A549 (cell line): ENCODE measurements around the gene MMP8. TPM values are rescaled to one million over a fixed set of nuclear protein-coding genes. Genes with fewer than 3 reads are reported as not detected.

Experiments
- ATAC-seq, 2 experiments: fragments of 200-7000 bp in 1 of 2; fragments of >200 bp in 1 of 2; cut with Nextera tagmentation in 1 of 2; cut with Tn5 transposase in 1 of 2; 3 replicates each; pipeline versions ENCODE4 v1.8.0 to v1.9.1; 2018 to 2020; ENCODE audit warnings: mild to moderate bottlenecking in 1 of 2, moderate library complexity in 1 of 2
- CTCF ChIA-PET: fragments of 300-600 bp; sonication (Branson Sonifier 250); formaldehyde crosslinking; extraction: SDS; loops from one replicate; lab custom pipeline; 2021; ENCODE audit warnings: antibody characterized with exemption, inconsistent platforms; lab: Yijun Ruan, JAX
- POLR2A ChIA-PET: fragments of 350-600 bp; formaldehyde crosslinking; extraction: SDS; loops from one replicate; lab custom pipeline; 2021; ENCODE audit warnings: antibody characterized with exemption, inconsistent platforms; lab: Yijun Ruan, JAX
- DNase-seq, 2 experiments: peaks; one replicate each; pipeline versions ENCODE4 v3.0.0 to v3.0.0-alpha.2; 2011 to 2016; ENCODE audit warnings: low read depth in 1 of 2, low spot score in 1 of 2
- FAIRE-seq: peaks from 2 replicates; lab custom pipeline; 2011; peaks lifted over from hg19 to GRCh38; lab: Jason Lieb, UNC
- H3K27ac ChIP-seq, 2 experiments: fragments of >200 bp; sonication (Bioruptor Twin); formaldehyde crosslinking; 3 replicates each; pipeline ENCODE4 v1.5.1; 2016 to 2017
- H3K4me1 ChIP-seq: fragments of >200 bp; sonication (Bioruptor Twin); formaldehyde crosslinking; 3 replicates; pipeline ENCODE4 v1.6.1; 2016
- H3K4me2 ChIP-seq: fragments of >200 bp; sonication (Bioruptor Twin); formaldehyde crosslinking; 3 replicates; pipeline ENCODE4 v1.6.1; 2016
- H3K4me3 ChIP-seq: fragments of >200 bp; sonication (Bioruptor Twin); formaldehyde crosslinking; 3 replicates; pipeline ENCODE4 v1.5.1; 2016
- H3K9me3 ChIP-seq: fragments of >200 bp; sonication (Bioruptor Twin); formaldehyde crosslinking; 3 replicates; pipeline ENCODE4 v1.6.1; 2016
- BHLHE40 ChIP-seq: IDR thresholded peaks from 2 replicates; pipeline ENCODE4 v1.6.1; 2012; ENCODE audit warnings: low read depth, low read length, inconsistent platforms
- CEBPB ChIP-seq, 2 experiments: fragments of >200 bp in 1 of 2; sonication (Bioruptor Twin) in 1 of 2; formaldehyde crosslinking in 1 of 2; IDR thresholded peaks; 2 replicates each; pipeline ENCODE4 v1.6.1; 2012 to 2016
- EHMT2 ChIP-seq: fragments of 200-600 bp; sonication (generic); IDR thresholded peaks from 2 replicates; pipeline ENCODE4 v1.6.1; 2016; ENCODE audit warnings: antibody characterized with exemption, low read depth, mild to moderate bottlenecking, moderate library complexity
- EP300 ChIP-seq, 2 experiments: fragments of >200 bp; sonication (Bioruptor Twin); formaldehyde crosslinking; IDR thresholded peaks; 2 replicates in 1 of 2; 3 replicates in 1 of 2; pipeline ENCODE4 v1.6.1; 2016 to 2017
- ESRRA ChIP-seq: fragments of 150-350 bp; IDR thresholded peaks from 2 replicates; pipeline ENCODE4 v1.6.1; 2014; ENCODE audit warnings: mild to moderate bottlenecking, low read length, borderline replicate concordance
- HOXA7 ChIP-seq: fragments of 250-450 bp; sonication (Bioruptor Pico); IDR thresholded peaks from 2 replicates; pipeline ENCODE4 v1.5.0; 2020; ENCODE audit warnings: mild to moderate bottlenecking, moderate library complexity
- JUNB ChIP-seq: fragments of >200 bp; sonication (Bioruptor Twin); formaldehyde crosslinking; IDR thresholded peaks from 2 replicates; pipeline ENCODE4 v1.6.1; 2016
- NFE2L2 ChIP-seq: fragments of 150-350 bp; conservative IDR thresholded peaks from 2 replicates; pipeline ENCODE4 v1.6.1; 2014; ENCODE audit warnings: low read length
- POLR2A ChIP-seq: IDR thresholded peaks from 2 replicates; pipeline ENCODE4 v1.6.1; 2012; ENCODE audit warnings: mild to moderate bottlenecking, low read length
- POLR2AphosphoS2 ChIP-seq: conservative IDR thresholded peaks from 2 replicates; pipeline ENCODE4 v1.6.1; 2012; ENCODE audit warnings: low read length, improper control_type of control experiment, inconsistent platforms
- RFX5 ChIP-seq: fragments of 450-650 bp; IDR thresholded peaks from 2 replicates; pipeline ENCODE4 v1.7.1; 2014; ENCODE audit warnings: antibody characterized with exemption, mild to moderate bottlenecking, moderate library complexity
- RNF2 ChIP-seq: fragments of 200-600 bp; sonication (generic); IDR thresholded peaks from 2 replicates; pipeline ENCODE4 v1.6.1; 2016; ENCODE audit warnings: low read depth, mild to moderate bottlenecking, antibody characterized with exemption, moderate library complexity, borderline replicate concordance
- TFCP2L1 ChIP-seq: fragments of 250-450 bp; sonication (Bioruptor Pico); IDR thresholded peaks from 2 replicates; pipeline ENCODE4 v1.5.0; 2021; ENCODE audit warnings: mild to moderate bottlenecking
- WGBS: methylation state at CpG from one replicate; pipeline ENCODE4 v1.1.6; 2017; ENCODE audit errors: missing lambda C conversion rate; 5-methylcytosine and 5-hydroxymethylcytosine counted together
- polyA plus RNA-seq, 4 experiments: library from polyadenylated mRNA; depleted of rRNA in 3 of 4; stranded (reverse); fragments of >200 nt; fragmentation: RNase III in 1 of 4; extraction: RNeasy Plus Mini Kit Qiagen cat#74134 plus additional on column Dnase treatment in 1 of 4; gene quantifications; 2 replicates in 3 of 4; 3 replicates in 1 of 4; pipeline ENCODE4 v1.2.3, GENCODE V29; 2011 to 2017
- TF ChIP-seq, protein P1 (sequence below): IDR thresholded peaks from 2 replicates; pipeline ENCODE4 v1.6.1; 2012
- TF ChIP-seq, protein P2 (sequence below): fragments of 200-600 bp; sonication (generic); IDR thresholded peaks from 2 replicates; pipeline ENCODE4 v1.6.1; 2016; ENCODE audit warnings: antibody characterized with exemption, mild to moderate bottlenecking, moderate library complexity
- TF ChIP-seq, protein P3 (sequence below): fragments of 150-350 bp; IDR thresholded peaks from 2 replicates; pipeline ENCODE4 v1.6.1; 2014; ENCODE audit warnings: low read depth, mild to moderate bottlenecking, low read length
- TF ChIP-seq, protein P4 (sequence below): IDR thresholded peaks from 2 replicates; pipeline ENCODE4 v1.6.1; 2012; ENCODE audit warnings: low read depth, borderline replicate concordance

MMP8 gene
- polyA plus RNA-seq, 2 of the 4 experiments (the other 2 are of a cell fraction), result not detected

DNA sequence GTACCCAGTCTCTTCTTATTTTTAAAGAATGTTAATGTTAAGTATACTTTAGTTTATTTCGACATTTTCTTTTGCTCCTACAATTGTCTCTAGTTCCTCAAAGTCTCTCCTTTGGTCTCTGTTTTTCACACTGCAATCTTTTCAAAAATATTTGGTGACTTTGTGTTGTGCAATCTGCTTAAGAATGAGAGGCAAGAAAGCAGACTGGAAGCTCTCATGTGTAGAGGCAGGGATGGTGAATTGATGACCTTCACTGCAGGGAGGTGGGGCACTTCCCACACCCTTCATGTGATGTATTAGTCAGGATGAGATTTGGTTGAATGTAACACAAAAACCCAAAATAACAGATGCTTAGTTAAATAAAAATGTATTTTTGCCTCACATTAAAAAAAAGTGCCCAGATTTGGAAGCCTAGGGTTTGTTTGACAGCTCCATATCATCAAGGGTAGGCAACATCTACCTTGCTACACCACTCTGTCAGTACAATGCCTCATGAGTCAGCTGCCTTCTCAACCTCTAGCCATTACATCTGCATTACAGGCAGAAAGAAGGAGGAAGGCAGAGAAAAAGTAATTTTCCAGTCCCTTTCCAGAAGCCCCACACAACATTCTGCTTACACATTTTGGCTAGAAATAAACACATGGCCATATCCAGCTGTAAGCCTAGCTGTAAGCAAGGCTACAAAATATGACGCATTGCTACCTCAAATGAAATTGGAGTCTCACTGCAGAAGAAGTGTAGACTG is 15.4 kb downstream of the MMP8 start:
- 47% methylated on average over 2 of the region's 2 CpGs for WGBS
- Histone ChIP-seq H3K27ac (no peak overlapping the region), H3K4me1 (no peaks in the 10 kb centered on the region), H3K9me3 (no peaks in the 10 kb centered on the region), H3K4me3 (no peak overlapping the region), H3K4me2 (no peak overlapping the region)
- FAIRE-seq, result no peak
- POLR2A ChIA-PET, result no interaction called here
- no peak for ATAC-seq
- CTCF ChIA-PET, result interaction anchor here (1.3 to 2.1 kb wide), 2 partner anchors 24 to 43 kb away, joined by 4 to 6 read pairs; no protein-coding TSS in a partner anchor
- TF ChIP-seq HOXA7 (CRISPR knock-in tag), result no peak
- no peak for DNase-seq

DNA sequence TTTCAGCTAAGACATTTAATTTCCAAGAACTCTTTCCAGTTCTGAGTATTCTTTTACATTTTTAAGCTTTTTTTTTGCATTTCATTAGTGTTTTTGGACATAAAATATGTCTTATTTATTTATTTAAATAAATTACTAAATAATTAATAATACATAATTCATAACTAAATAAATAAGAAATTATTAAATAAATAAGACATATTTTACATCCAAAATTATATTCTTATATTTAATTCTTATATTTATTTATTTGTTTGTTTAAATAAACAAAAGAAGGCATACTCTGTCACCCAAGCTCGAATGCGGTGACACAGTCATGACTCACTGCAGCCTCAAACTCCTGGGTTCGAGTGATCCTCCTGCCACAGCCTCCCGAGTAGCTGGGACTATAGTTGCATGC is 16.1 kb downstream of the MMP8 start:
- Histone ChIP-seq H3K4me3 (no peak overlapping the region), H3K9me3 (no peaks in the 10 kb centered on the region), H3K4me2 (no peak overlapping the region), H3K27ac (no peak overlapping the region), H3K4me1 (no peaks in the 10 kb centered on the region)
- ATAC-seq (no peak), FAIRE-seq (no peak), DNase-seq (no peak)
- ChIA-PET POLR2A (no interaction called here), CTCF (interaction anchor here (1.3 to 2.1 kb wide), 2 partner anchors 25 to 42 kb away, joined by 4 to 6 read pairs; no protein-coding TSS in a partner anchor)
- WGBS, result 46% methylated on average over 4 of the region's 4 CpGs
- TF ChIP-seq RNF2 (no peak), POLR2A (no peak), EP300 (IDR thresholded peaks at IDR 0.05) (no peak), TFCP2L1 (CRISPR knock-in tag) (no peak), ESRRA (no peak), POLR2AphosphoS2 (no peak), RFX5 (no peak), CEBPB (IDR thresholded peaks at IDR 0.05) (no peak), BHLHE40 (no peak), HOXA7 (CRISPR knock-in tag) (no peak), NFE2L2 (no peak)
- TF ChIP-seq, protein P1, sequence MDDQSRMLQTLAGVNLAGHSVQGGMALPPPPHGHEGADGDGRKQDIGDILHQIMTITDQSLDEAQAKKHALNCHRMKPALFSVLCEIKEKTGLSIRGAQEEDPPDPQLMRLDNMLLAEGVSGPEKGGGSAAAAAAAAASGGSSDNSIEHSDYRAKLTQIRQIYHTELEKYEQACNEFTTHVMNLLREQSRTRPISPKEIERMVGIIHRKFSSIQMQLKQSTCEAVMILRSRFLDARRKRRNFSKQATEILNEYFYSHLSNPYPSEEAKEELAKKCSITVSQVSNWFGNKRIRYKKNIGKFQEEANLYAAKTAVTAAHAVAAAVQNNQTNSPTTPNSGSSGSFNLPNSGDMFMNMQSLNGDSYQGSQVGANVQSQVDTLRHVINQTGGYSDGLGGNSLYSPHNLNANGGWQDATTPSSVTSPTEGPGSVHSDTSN, result no peak
- TF ChIP-seq, protein P2, sequence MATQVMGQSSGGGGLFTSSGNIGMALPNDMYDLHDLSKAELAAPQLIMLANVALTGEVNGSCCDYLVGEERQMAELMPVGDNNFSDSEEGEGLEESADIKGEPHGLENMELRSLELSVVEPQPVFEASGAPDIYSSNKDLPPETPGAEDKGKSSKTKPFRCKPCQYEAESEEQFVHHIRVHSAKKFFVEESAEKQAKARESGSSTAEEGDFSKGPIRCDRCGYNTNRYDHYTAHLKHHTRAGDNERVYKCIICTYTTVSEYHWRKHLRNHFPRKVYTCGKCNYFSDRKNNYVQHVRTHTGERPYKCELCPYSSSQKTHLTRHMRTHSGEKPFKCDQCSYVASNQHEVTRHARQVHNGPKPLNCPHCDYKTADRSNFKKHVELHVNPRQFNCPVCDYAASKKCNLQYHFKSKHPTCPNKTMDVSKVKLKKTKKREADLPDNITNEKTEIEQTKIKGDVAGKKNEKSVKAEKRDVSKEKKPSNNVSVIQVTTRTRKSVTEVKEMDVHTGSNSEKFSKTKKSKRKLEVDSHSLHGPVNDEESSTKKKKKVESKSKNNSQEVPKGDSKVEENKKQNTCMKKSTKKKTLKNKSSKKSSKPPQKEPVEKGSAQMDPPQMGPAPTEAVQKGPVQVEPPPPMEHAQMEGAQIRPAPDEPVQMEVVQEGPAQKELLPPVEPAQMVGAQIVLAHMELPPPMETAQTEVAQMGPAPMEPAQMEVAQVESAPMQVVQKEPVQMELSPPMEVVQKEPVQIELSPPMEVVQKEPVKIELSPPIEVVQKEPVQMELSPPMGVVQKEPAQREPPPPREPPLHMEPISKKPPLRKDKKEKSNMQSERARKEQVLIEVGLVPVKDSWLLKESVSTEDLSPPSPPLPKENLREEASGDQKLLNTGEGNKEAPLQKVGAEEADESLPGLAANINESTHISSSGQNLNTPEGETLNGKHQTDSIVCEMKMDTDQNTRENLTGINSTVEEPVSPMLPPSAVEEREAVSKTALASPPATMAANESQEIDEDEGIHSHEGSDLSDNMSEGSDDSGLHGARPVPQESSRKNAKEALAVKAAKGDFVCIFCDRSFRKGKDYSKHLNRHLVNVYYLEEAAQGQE, result no peak
- TF ChIP-seq, protein P3, sequence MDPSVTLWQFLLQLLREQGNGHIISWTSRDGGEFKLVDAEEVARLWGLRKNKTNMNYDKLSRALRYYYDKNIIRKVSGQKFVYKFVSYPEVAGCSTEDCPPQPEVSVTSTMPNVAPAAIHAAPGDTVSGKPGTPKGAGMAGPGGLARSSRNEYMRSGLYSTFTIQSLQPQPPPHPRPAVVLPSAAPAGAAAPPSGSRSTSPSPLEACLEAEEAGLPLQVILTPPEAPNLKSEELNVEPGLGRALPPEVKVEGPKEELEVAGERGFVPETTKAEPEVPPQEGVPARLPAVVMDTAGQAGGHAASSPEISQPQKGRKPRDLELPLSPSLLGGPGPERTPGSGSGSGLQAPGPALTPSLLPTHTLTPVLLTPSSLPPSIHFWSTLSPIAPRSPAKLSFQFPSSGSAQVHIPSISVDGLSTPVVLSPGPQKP, result no peak
- TF ChIP-seq, protein P4, sequence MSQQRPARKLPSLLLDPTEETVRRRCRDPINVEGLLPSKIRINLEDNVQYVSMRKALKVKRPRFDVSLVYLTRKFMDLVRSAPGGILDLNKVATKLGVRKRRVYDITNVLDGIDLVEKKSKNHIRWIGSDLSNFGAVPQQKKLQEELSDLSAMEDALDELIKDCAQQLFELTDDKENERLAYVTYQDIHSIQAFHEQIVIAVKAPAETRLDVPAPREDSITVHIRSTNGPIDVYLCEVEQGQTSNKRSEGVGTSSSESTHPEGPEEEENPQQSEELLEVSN, result no peak

DNA sequence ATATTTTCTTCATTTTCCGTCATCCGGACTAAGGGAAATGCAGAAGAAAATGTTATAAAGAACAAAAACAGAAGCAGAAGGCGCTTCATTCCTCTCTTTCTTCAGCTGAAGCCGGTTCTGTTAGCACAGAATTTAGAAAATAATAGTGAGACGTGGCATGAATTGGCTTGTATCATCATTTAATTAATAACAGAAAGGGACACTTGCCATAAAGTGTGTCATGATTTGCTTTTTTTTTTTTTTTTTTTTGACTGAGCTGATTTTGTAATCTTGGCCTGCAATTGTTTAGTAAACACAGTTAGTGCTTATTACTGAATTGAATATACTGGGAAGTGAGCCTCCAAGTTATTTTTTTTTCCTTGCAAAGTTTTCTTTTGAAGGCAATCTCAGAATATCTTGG is 19.1 kb downstream of the MMP8 start, which contains the start of gene MMP27:
Gene MMP27 (minus strand): TSS at position 144 of the 400 bp plus-strand sequence. CDS start 55 bp downstream, at position 89.
- H3K4me3 ChIP-seq, result no peak within 1 kb of the TSS
- no peaks in the 10 kb centered on the region for H3K9me3 ChIP-seq
- WGBS, result 69% methylated on average over 5 of the region's 5 CpGs
- no peak for TF ChIP-seq EHMT2
- no peak for TF ChIP-seq JUNB
- ChIA-PET CTCF (no interaction called here), POLR2A (no interaction called here)
- H3K4me2 ChIP-seq, result no peak within 1 kb of the TSS
- ATAC-seq (no peak), DNase-seq (no peak), FAIRE-seq (no peak)
- H3K27ac ChIP-seq, result no peak within 1 kb of the TSS
- H3K4me1 ChIP-seq, result no peaks in the 10 kb centered on the region
